ENCODE results near the gene HLA-DRA. TPM values are rescaled to one million over a fixed set of nuclear protein-coding genes. Genes with fewer than 3 reads are reported as not detected.
A peak's percentile ranks its signal among the peaks of the same experiment; 100 is the strongest.

Gene HLA-DRA
- total and polyA plus RNA-seq, 11 donors: 20.0 to 1,108 (median 86.0) TPM

GRCh38 chr6:32488083-32488482 is 48.4 kb downstream of the HLA-DRA start:
- TF ChIP-seq CTCF (IDR thresholded peaks at IDR 0.05) (no peak), POLR2A (IDR thresholded peaks at IDR 0.05) (no peak)
- intact Hi-C loops (cut with DNase I): loop anchor here in 3 of 10 donors (10.0 kb wide), 2 partner anchors 47 to 87 kb away; partner anchors contain the start of gene HLA-DRB5 (in 1 of the 3)
- ATAC-seq: peak in 2 of 4 donors; percentile 34
- 44 to 72% (median 51%) methylated on average over 1 of the region's 1 CpG; no CpG with 5 or more reads in 1 of the 4 donors for WGBS, 4 donors
- Histone ChIP-seq H3K27ac (no peak overlapping the region), H3K9me3 (no peaks in the 10 kb centered on the region), H3K4me3 (no peak overlapping the region), H3K27me3 (peaks cover 0 to 4% (median 0%) of the 10 kb centered on the region in 9 donors), H3K36me3 (no peaks in the 10 kb centered on the region), H3K4me1 (no peaks in the 10 kb centered on the region)
- DNase-seq: no peak

GRCh38 chr6:32491700-32492099 is 52.0 kb downstream of the HLA-DRA start:
- intact Hi-C loops (cut with DNase I): no loop called here
- TF ChIP-seq POLR2A (IDR thresholded peaks at IDR 0.05): no peak
- TF ChIP-seq CTCF (IDR thresholded peaks at IDR 0.05): no peak
- Histone ChIP-seq H3K4me1 (no peaks in the 10 kb centered on the region), H3K27ac (no peak overlapping the region), H3K36me3 (no peaks in the 10 kb centered on the region), H3K4me3 (no peak overlapping the region), H3K27me3 (no peaks in the 10 kb centered on the region), H3K9me3 (no peaks in the 10 kb centered on the region)
- DNase-seq (no peak), ATAC-seq (no peak)
- WGBS, 4 donors: 0 to 62% (median 0%) methylated on average over 1 of the region's 1 CpG

DNA sequence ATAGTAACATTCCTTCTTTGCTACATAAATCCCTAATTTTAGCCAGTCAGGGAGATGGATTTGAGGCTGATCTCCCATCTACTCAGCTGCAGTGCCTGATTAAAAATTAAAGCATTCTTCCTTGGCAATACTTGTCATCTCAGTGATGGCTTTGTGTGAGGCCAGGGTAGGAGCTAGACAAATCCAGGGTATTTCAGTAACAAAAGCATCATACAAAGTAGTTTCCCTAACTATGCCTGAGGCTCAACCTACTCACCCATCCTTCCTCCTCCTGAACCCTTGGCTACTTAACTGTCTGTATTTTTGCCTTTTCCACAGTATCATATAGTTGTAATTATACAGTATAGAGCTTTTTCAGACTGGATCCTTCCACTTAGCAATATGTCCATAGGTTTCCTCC is 52.7 kb downstream of the HLA-DRA start:
- Histone ChIP-seq H3K4me3 (no peak overlapping the region), H3K36me3 (no peaks in the 10 kb centered on the region), H3K27me3 (no peaks in the 10 kb centered on the region), H3K4me1 (no peaks in the 10 kb centered on the region), H3K27ac (no peak overlapping the region), H3K9me3 (no peaks in the 10 kb centered on the region)
- no peak for ATAC-seq
- intact Hi-C loops (cut with DNase I): no loop called here
- no peak for DNase-seq
- TF ChIP-seq CTCF (IDR thresholded peaks at IDR 0.05): no peak
- TF ChIP-seq POLR2A (IDR thresholded peaks at IDR 0.05): no peak

Other genes starting within 250 kb of the HLA-DRA start
- 10 to 100 TPM; 25.3 to 60.4 (median 39.7) TPM for gene PBX2, start 249.7 kb upstream of the HLA-DRA start, total RNA-seq
- gene PBX2, start 249.7 kb upstream of the HLA-DRA start, polyA plus RNA-seq: 10 to 100 TPM; 35.7 to 42.1 TPM
- 10 to 100 TPM in 2 of 9 donors, 1 to 10 TPM in 7; 1.6 to 41.0 (median 3.8) TPM for gene GPSM3, start 247.2 kb upstream of the HLA-DRA start, total RNA-seq
- 1 to 10 TPM; 2.9 to 5.5 TPM for gene GPSM3, start 247.2 kb upstream of the HLA-DRA start, polyA plus RNA-seq
- 10 to 100 TPM; 15.8 to 55.5 (median 24.6) TPM for gene NOTCH4, start 215.8 kb upstream of the HLA-DRA start, total RNA-seq
- 10 to 100 TPM; 32.8 to 42.2 TPM for gene NOTCH4, start 215.8 kb upstream of the HLA-DRA start, polyA plus RNA-seq
- gene TSBP1, start 68.0 kb upstream of the HLA-DRA start, total RNA-seq: not detected
- gene TSBP1, start 68.0 kb upstream of the HLA-DRA start, polyA plus RNA-seq: not detected
- not detected for gene BTNL2, start 32.7 kb upstream of the HLA-DRA start, total RNA-seq
- not detected for gene BTNL2, start 32.7 kb upstream of the HLA-DRA start, polyA plus RNA-seq
- gene HLA-DRB5, start 90.4 kb downstream of the HLA-DRA start, total RNA-seq: 10 to 100 TPM in 8 of 9 donors, 1 to 10 TPM in 1; 1.3 to 93.6 (median 50.7) TPM
- gene HLA-DRB5, start 90.4 kb downstream of the HLA-DRA start, polyA plus RNA-seq: 1 to 10 TPM in 1 of 2 donors, under 1 TPM in 1; 0.38 to 2.7 TPM
- 100 to 1,000 TPM in 3 of 9 donors, 10 to 100 TPM in 6; 12.3 to 404 (median 86.3) TPM for gene HLA-DRB1, start 150.0 kb downstream of the HLA-DRA start, total RNA-seq
- 10 to 100 TPM; 32.3 to 76.3 TPM for gene HLA-DRB1, start 150.0 kb downstream of the HLA-DRA start, polyA plus RNA-seq
- 100 to 1,000 TPM in 1 of 9 donors, 10 to 100 TPM in 5, 1 to 10 TPM in 2, not detected in 1; 1.2 to 154 (median 14.1) TPM for gene HLA-DQA1, start 197.5 kb downstream of the HLA-DRA start, total RNA-seq
- 1 to 10 TPM; 5.3 to 8.7 TPM for gene HLA-DQA1, start 197.5 kb downstream of the HLA-DRA start, polyA plus RNA-seq
- gene HLA-DQB1, start 226.8 kb downstream of the HLA-DRA start, total RNA-seq: 10 to 100 TPM in 6 of 9 donors, 1 to 10 TPM in 2, under 1 TPM in 1; 0.38 to 86.5 (median 14.9) TPM
- 10 to 100 TPM; 15.4 to 28.9 TPM for gene HLA-DQB1, start 226.8 kb downstream of the HLA-DRA start, polyA plus RNA-seq